Common myeloid progenitor, CD34-positive (primary cell): ENCODE results near the gene TES.
"Not testable (repeated sequence)": the region's sequence is repeated elsewhere in the genome, so short reads cannot be mapped to it uniquely, and the experiment has no call there.

ENCODE experiments used
- CTCF ChIA-PET: fragments of 350-600 bp; sonication (Branson Sonifier 250); formaldehyde crosslinking; loops from one replicate; lab custom pipeline; 2021; ENCODE audit warnings: antibody characterized with exemption; lab: Charles Lee
- POLR2A ChIA-PET: fragments of 350-600 bp; sonication (Branson Sonifier 250); formaldehyde crosslinking; loops from one replicate; lab custom pipeline; 2021; ENCODE audit warnings: antibody characterized with exemption; lab: Charles Lee
- DNase-seq, 3 donors: peaks; one replicate each; pipeline versions ENCODE4 v3.0.0 to v3.0.0-alpha.2; 2013
- H3K27ac ChIP-seq, 2 experiments: 1 replicate in 1 of 2; 2 replicates in 1 of 2; pipeline ENCODE4 v1.7.0; 2013; ENCODE audit warnings: inconsistent platforms in 2 of 2, low read length in 2 of 2, mild to moderate bottlenecking in 2 of 2, low read depth in 1 of 2, moderate library complexity in 1 of 2; ENCODE audit not compliant: severe bottlenecking in 2 of 2, insufficient read depth in 1 of 2, poor library complexity in 1 of 2
- H3K27me3 ChIP-seq, 5 experiments: replicated peaks in 2 of 5; 1 replicate in 3 of 5; 2 replicates in 2 of 5; pipeline versions ENCODE4 v1.6.1 to v1.7.0; 2013; ENCODE audit warnings: low read length in 4 of 5, mild to moderate bottlenecking in 2 of 5, moderate library complexity in 2 of 5, inconsistent platforms in 1 of 5; ENCODE audit not compliant: insufficient read depth in 5 of 5, control insufficient read depth in 4 of 5
- H3K36me3 ChIP-seq, 4 experiments: 1 replicate in 2 of 4; 2 replicates in 2 of 4; pipeline versions ENCODE4 v1.6.1 to v1.7.0; 2013; ENCODE audit warnings: low read length in 3 of 4, control low read depth in 1 of 4, mild to moderate bottlenecking in 1 of 4; ENCODE audit not compliant: control insufficient read depth in 4 of 4, insufficient read depth in 4 of 4
- H3K4me1 ChIP-seq, 4 experiments: 1 replicate in 3 of 4; 2 replicates in 1 of 4; pipeline versions ENCODE4 v1.6.1 to v1.7.1; 2013; ENCODE audit warnings: low read length in 3 of 4, mild to moderate bottlenecking in 3 of 4, control low read depth in 1 of 4, inconsistent platforms in 1 of 4, moderate library complexity in 1 of 4; ENCODE audit not compliant: control insufficient read depth in 4 of 4, insufficient read depth in 4 of 4; ENCODE audit errors: control extremely low read depth in 1 of 4
- H3K4me3 ChIP-seq, 7 experiments: 1 replicate in 4 of 7; 2 replicates in 3 of 7; pipeline versions ENCODE4 v1.5.1 to v1.7.0; 2013; ENCODE audit warnings: mild to moderate bottlenecking in 7 of 7, low read length in 6 of 7, moderate library complexity in 6 of 7, inconsistent platforms in 2 of 7, low read depth in 2 of 7, control low read depth in 1 of 7; ENCODE audit not compliant: insufficient read depth in 4 of 7, control insufficient read depth in 1 of 7; ENCODE audit errors: extremely low read depth in 1 of 7
- H3K9me3 ChIP-seq, 5 experiments: 1 replicate in 4 of 5; 2 replicates in 1 of 5; pipeline versions ENCODE4 v1.6.1 to v1.7.1; 2013; ENCODE audit warnings: low read length in 4 of 5, mild to moderate bottlenecking in 2 of 5, inconsistent platforms in 1 of 5, low read depth in 1 of 5, moderate library complexity in 1 of 5; ENCODE audit not compliant: control insufficient read depth in 4 of 5, insufficient read depth in 2 of 5; ENCODE audit errors: control extremely low read depth in 1 of 5
- WGBS: methylation state at CpG from one replicate; pipeline ENCODE4 v1.1.5; 2013; ENCODE audit not compliant: insufficient coverage; 5-methylcytosine and 5-hydroxymethylcytosine counted together

Gene TES

DNA sequence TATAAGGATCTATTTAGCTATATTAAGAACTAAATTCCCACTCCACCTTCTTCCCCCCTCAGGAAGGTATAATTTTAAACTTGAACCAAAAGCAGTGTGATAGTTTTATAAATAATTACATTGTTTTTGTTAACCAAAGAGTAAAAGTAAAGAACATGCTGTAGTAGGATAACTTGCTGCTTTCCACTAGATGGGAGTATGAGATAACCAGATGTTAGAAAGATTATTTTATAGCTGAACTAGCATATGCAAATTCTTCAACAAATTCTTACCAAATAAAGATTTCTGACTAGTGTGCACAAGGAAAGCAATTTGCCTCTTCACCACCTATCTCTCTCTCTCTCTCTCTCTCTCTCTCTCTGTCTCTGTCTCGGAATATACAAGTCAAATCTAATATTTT lies 31.8 kb downstream of the TES start:
- H3K4me1 ChIP-seq = peaks cover 0 to 5% (median 0%) of the 10 kb centered on the region in 4 experiments
- peaks cover 0 to 16% (median 8%) of the 10 kb centered on the region in 5 experiments for H3K9me3 ChIP-seq
- H3K4me3 ChIP-seq = no peak overlapping the region
- no peak overlapping the region for H3K27ac ChIP-seq
- H3K27me3 ChIP-seq = no peaks in the 10 kb centered on the region
- peaks cover 14 to 45% (median 28%) of the 10 kb centered on the region in 4 experiments for H3K36me3 ChIP-seq
- POLR2A ChIA-PET = no interaction called here
- no peak for DNase-seq
- no CpG with 5 or more reads among the region's 1 CpG for WGBS
- CTCF ChIA-PET = interaction anchor here (0.7 to 13.1 kb wide), 7 partner anchors 8 to 90 kb away, joined by 3 to 292 read pairs (median 3); no protein-coding TSS in a partner anchor

DNA sequence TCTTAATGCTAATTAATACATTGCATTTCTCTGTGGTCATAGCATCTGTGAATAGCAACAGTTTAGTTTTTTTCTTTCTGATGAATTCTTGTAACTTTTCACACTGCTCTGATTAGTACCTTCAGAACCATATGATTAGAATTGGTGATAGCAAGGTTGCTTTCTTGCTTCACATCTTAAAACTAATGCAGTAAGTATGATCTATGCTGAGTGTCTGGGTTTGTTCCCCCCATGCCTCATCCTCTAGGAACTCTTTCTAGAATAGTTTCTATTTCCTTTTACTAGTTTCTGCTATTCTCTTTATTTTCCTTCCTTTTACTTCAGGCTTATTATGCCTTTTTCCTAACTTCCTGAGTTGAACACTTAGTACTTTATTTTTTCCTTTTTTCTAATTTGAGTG lies 32.4 kb downstream of the TES start:
- Histone ChIP-seq H3K27ac (no peak overlapping the region), H3K4me3 (no peak overlapping the region), H3K36me3 (peaks cover 10 to 49% (median 26%) of the 10 kb centered on the region in 4 experiments), H3K27me3 (no peaks in the 10 kb centered on the region), H3K4me1 (peaks cover 0 to 5% (median 0%) of the 10 kb centered on the region in 4 experiments), H3K9me3 (peaks cover 0 to 16% (median 8%) of the 10 kb centered on the region in 5 experiments)
- ChIA-PET POLR2A (no interaction called here), CTCF (interaction anchor here (1.1 to 13.1 kb wide), 4 partner anchors 8 to 65 kb away, joined by 4 to 292 read pairs (median 30); no protein-coding TSS in a partner anchor)
- no peak for DNase-seq

DNA sequence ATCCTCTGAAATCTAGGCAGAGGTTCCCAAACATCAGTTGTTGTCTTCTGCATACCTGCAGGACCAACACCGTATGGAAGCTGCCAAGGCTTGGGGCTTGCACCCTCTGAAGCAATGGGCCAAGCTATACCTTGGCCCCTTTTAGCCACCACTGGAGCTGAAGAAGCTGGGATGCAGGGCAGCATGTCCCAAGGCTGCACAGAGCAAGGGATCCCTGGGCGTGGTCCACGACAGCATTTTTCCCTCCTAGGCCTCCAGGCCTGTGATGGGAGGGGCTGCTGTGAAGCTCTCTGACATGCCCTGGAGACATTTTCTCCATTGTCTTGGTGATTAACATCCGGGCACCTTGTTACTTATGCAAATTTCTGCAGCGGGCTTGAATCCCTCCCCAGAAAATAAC lies 34.5 kb downstream of the TES start:
- CTCF ChIA-PET = interaction anchor here (0.7 to 3.2 kb wide), 2 partner anchors 9 to 67 kb away, joined by 3 to 11 read pairs; no protein-coding TSS in a partner anchor
- DNase-seq, H3K27ac ChIP-seq, H3K4me3 ChIP-seq, H3K4me1 ChIP-seq, POLR2A ChIA-PET, H3K27me3 ChIP-seq: not testable (repeated sequence)
- H3K9me3 ChIP-seq = peaks cover 0 to 16% (median 8%) of the 10 kb centered on the region in 5 experiments
- peaks cover 10 to 51% (median 31%) of the 10 kb centered on the region in 4 experiments for H3K36me3 ChIP-seq
- WGBS = 97% methylated on average over 5 of the region's 5 CpGs

DNA sequence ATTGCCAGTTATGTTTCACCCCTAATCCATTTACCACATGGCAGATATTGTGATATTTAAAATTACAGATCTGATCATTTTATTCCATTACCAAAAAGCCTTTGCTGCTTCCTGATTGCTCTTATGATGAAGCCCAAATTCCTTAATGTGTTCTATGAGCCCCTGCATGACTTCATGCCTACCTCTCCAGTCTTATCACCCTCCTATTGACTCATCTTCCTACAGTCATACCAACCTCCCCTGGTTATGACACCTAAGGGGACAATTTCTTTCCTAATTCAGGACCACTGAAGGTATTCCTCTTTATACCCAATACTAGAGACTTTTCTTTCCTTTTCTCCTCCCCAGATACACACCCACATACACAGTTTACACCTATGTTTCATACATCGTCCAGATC lies 36.0 kb downstream of the TES start:
- Histone ChIP-seq H3K9me3 (peaks cover 0 to 16% (median 8%) of the 10 kb centered on the region in 5 experiments), H3K4me1 (no peaks in the 10 kb centered on the region), H3K4me3 (no peak overlapping the region), H3K36me3 (peaks cover 14 to 65% (median 37%) of the 10 kb centered on the region in 4 experiments), H3K27me3 (no peaks in the 10 kb centered on the region), H3K27ac (no peak overlapping the region)
- CTCF ChIA-PET = interaction anchor here (7.5 kb wide), 1 partner anchor 68 kb away, joined by 53 read pairs; no protein-coding TSS in a partner anchor
- POLR2A ChIA-PET = no interaction called here
- DNase-seq = no peak
- 100% methylated on average over 1 of the region's 1 CpG for WGBS

DNA sequence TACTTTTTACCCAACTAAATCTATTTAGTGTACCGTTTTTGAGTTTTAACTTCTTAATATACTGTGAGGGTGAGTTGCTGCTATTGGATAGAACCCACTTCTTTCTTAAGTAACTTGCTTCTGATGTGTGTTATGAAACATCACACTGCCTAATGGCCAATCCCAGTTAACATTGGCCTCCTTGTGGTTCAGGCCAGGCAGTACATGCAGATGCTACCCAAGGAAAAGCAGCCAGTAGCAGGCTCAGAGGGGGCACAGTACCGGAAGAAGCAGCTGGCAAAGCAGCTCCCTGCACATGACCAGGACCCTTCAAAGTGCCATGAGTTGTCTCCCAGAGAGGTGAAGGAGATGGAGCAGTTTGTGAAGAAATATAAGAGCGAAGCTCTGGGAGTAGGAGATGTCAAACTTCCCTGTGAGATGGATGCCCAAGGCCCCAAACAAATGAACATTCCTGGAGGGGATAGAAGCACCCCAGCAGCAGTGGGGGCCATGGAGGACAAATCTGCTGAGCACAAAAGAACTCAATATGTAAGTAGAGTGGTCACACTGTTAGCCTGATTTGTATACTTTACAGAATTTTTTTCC lies 39.7 kb downstream of the TES start:
- no peaks in the 10 kb centered on the region for H3K4me1 ChIP-seq
- peak; percentile 42 to 74 (median 70) for DNase-seq
- ChIA-PET POLR2A (no interaction called here), CTCF (interaction anchor here (0.8 to 7.5 kb wide), 16 partner anchors 9 to 341 kb away, joined by 3 to 53 read pairs (median 4); no protein-coding TSS in a partner anchor)
- no peak overlapping the region for H3K27ac ChIP-seq
- 90% methylated on average over 2 of the region's 3 CpGs for WGBS
- peaks cover 19 to 72% (median 39%) of the 10 kb centered on the region in 4 experiments for H3K36me3 ChIP-seq
- H3K4me3 ChIP-seq = no peak overlapping the region
- no peaks in the 10 kb centered on the region for H3K27me3 ChIP-seq
- H3K9me3 ChIP-seq = peaks cover 0 to 2% (median 0%) of the 10 kb centered on the region in 5 experiments

DNA sequence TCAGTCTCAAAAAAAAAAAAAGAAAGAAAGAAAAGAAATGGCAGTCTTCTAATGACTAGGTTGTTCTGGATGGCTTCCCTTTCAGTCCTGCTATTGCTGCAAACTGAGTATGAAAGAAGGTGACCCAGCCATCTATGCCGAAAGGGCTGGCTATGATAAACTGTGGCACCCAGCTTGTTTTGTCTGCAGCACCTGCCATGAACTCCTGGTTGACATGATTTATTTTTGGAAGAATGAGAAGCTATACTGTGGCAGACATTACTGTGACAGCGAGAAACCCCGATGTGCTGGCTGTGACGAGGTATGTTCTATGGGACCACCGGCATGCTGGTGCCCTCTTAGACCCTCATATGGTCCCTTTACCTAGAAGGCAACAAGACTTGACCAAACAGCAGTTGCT lies 41.3 kb downstream of the TES start:
- no peak for DNase-seq
- H3K27me3 ChIP-seq = no peaks in the 10 kb centered on the region
- ChIA-PET POLR2A (no interaction called here), CTCF (interaction anchor here (0.9 to 11.1 kb wide), 13 partner anchors 7 to 553 kb away, joined by 3 to 68 read pairs (median 5); no protein-coding TSS in a partner anchor)
- no peaks in the 10 kb centered on the region for H3K4me1 ChIP-seq
- WGBS = 100% methylated on average over 2 of the region's 5 CpGs
- H3K27ac ChIP-seq = no peak overlapping the region
- H3K4me3 ChIP-seq = no peak overlapping the region
- H3K36me3 ChIP-seq = peaks cover 18 to 67% (median 33%) of the 10 kb centered on the region in 4 experiments
- H3K9me3 ChIP-seq = no peaks in the 10 kb centered on the region

DNA sequence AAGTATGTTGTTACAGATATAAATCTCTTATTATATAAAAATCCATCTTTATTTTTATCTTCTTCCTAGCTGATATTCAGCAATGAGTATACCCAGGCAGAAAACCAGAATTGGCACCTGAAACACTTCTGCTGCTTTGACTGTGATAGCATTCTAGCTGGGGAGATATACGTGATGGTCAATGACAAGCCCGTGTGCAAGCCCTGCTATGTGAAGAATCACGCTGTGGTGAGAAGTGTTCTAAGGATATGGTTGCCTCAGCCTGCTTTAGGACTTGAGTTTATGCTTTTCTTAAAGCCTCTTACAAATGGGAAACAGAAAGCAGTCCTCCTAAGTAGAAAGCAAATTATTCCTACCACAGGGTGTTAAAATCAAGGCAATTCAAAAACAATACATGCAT lies 41.9 kb downstream of the TES start:
- WGBS = 89% methylated on average over 3 of the region's 3 CpGs
- no peak for DNase-seq
- Histone ChIP-seq H3K4me3 (no peak overlapping the region), H3K9me3 (no peaks in the 10 kb centered on the region), H3K27me3 (no peaks in the 10 kb centered on the region), H3K36me3 (peaks cover 21 to 68% (median 34%) of the 10 kb centered on the region in 4 experiments), H3K4me1 (no peaks in the 10 kb centered on the region), H3K27ac (no peak overlapping the region)
- ChIA-PET POLR2A (no interaction called here), CTCF (interaction anchor here (0.9 to 11.1 kb wide), 11 partner anchors 14 to 552 kb away, joined by 3 to 68 read pairs (median 7); no protein-coding TSS in a partner anchor)
